Renal cortical epithelial cell (primary cell): Measurements from ENCODE around the gene HIRA. TPM values are rescaled to one million over a fixed set of nuclear protein-coding genes. Genes with fewer than 3 reads are reported as not detected.

Experiments used
- DNase-seq: peaks from one replicate; pipeline ENCODE4 v3.0.0-alpha.2; 2011; ENCODE audit warnings: low read depth
- total RNA-seq: library from RNA; depleted of rRNA; stranded (reverse); fragments of >200 nt; gene quantifications from 2 replicates; pipeline ENCODE4 v1.2.3, GENCODE V29; 2014

The HIRA gene, protein sequence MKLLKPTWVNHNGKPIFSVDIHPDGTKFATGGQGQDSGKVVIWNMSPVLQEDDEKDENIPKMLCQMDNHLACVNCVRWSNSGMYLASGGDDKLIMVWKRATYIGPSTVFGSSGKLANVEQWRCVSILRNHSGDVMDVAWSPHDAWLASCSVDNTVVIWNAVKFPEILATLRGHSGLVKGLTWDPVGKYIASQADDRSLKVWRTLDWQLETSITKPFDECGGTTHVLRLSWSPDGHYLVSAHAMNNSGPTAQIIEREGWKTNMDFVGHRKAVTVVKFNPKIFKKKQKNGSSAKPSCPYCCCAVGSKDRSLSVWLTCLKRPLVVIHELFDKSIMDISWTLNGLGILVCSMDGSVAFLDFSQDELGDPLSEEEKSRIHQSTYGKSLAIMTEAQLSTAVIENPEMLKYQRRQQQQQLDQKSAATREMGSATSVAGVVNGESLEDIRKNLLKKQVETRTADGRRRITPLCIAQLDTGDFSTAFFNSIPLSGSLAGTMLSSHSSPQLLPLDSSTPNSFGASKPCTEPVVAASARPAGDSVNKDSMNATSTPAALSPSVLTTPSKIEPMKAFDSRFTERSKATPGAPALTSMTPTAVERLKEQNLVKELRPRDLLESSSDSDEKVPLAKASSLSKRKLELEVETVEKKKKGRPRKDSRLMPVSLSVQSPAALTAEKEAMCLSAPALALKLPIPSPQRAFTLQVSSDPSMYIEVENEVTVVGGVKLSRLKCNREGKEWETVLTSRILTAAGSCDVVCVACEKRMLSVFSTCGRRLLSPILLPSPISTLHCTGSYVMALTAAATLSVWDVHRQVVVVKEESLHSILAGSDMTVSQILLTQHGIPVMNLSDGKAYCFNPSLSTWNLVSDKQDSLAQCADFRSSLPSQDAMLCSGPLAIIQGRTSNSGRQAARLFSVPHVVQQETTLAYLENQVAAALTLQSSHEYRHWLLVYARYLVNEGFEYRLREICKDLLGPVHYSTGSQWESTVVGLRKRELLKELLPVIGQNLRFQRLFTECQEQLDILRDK
- total RNA-seq = 21.2 and 41.5 TPM in 2 replicates

DNA sequence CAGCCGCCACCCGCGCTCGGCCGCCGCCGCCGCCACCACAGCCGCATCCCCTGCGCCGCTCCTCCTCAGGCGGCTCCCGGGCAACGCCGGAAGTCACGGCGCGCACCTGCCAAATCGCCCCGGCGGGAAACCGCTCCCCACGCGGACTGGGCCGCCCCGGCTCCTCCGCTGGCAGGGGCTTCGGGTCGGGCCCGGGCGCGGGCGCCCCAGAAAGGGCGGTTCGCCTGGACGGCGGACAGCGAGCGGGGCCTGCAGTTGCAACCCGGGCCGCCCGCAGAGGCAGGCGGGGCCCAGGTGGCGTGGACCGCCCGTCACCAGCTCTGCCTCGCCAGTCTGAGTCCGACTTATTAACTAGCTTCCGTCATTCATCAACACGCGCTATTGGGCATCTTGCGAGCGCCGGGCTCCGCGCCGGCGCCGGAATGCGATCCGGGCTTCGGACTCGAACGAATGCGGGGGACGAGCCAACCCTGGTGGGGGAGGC is at the start of gene HIRA:
Gene HIRA (minus strand): TSS at position 85 of the 484 bp plus-strand sequence. CDS start 257 bp downstream, outside the sequence.
- peak; percentile 69 for DNase-seq

DNA sequence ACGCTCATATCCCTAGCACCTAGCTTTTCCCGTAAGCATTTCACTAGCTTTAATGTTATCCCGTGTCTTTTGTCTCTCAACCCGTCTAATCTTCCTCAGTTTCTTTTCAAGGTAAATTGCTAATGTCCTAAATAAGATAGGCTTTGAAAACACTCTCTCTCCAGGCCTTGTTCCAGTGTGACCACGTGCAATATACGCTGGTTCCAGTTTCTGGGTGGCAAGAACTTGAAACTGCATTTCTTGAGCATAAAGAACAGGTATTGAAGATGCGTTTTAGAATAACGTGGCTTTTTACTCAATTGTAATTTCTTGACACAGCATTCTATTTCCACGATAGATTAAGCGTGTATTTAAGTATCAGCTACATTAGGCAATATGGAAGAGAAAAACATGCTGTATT is 49.3 kb upstream of the HIRA start:
- DNase-seq = no peak

DNA sequence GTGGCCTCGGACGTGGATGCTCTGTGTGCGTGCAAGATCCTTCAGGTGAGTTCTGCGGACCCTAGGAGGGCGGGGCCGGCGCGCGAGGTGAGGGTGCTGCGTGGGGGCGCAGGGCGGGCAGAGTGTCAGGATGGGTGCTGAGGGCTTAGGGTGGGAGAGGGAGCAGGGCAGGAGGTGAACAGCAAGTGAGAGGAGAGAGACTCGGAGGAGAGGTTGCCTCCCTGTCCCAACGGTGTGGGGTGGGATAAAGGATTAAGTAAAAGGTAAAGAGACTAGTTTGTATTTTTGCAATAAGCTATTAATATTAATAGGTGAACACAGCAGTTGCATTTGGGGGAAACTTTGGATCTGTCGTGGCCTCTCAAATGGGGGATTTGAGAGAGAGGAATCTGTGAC is 48.6 kb upstream of the HIRA start:
- no peak for DNase-seq

DNA sequence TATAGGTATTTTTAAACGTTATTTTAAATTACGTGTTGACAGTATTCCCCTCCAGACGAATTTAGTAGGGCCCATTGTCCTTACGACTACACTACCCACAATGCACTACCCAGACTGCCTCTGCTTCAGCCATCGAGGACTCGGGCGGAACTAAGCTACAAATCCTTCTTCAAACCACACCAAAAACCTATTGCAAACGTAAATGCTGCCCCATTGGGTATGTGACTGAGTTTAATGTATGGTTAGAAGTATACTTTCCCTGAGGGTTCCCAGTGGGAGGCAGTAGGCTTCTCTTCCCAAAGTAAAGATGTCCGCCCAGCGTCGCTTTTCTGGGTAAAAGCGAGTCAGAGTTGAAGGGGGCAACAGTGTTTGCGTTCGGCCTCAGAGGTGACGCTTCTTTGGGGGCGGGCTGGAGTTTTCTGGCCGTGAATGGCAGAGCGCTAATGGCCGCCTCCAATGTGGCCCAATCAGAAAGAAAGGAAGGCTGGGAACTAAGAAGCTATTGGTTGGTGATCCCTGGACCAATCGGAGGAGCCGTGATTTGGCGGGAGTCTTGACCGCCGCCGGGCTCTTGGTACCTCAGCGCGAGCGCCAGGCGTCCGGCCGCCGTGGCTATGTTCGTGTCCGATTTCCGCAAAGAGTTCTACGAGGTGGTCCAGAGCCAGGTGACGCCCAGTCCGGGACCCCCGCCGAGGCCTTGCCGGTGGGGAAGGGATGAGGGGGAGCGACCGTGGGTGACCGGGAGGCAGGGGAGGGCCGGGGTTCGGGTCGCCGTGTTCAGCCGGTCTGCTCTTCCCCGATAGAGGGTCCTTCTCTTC is 48.0 kb upstream of the HIRA start, which contains the start of gene CDC45:
Gene CDC45 (plus strand): TSS at position 566 of the 818 bp plus-strand sequence. CDS start 49 bp downstream, at position 615.
- DNase-seq = peak; percentile 97

DNA sequence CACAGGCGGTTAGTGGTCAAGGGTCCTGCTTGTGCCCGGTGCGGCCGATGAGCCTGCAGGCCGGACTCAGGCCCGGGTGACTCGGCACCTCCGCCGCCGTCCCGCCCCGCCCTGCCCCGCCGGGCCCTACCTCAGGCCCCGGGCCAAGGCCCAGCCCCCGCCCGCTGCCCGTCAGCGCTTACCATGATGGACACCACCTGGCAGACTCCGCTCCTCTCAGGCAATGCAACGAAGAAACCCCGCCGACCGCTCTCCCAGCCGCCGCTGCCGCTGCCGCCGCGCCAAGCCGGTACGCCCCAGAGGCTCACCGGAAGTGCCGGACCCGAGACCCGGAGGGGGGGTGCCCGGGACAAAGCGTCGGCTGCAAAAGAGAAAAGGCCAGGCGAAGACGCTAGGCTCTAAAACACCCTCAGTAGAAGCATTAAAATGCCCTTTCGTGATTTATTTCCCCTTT is 47.4 kb upstream of the HIRA start, which contains the start of gene UFD1:
Gene UFD1 (minus strand): TSS at position 293 of the 454 bp plus-strand sequence. CDS start 108 bp downstream, at position 185.
- peak; percentile 58 for DNase-seq

GRCh38 chr22:19478045-19478900 is 46.7 kb upstream of the HIRA start:
- DNase-seq = no peak

- peak; percentile 15 for DNase-seq
Measured at GRCh38 chr22:19477321-19478044, 46.0 kb upstream of the HIRA start.

GRCh38 chr22:19476023-19476422 is 44.5 kb upstream of the HIRA start:
- no peak for DNase-seq

DNA sequence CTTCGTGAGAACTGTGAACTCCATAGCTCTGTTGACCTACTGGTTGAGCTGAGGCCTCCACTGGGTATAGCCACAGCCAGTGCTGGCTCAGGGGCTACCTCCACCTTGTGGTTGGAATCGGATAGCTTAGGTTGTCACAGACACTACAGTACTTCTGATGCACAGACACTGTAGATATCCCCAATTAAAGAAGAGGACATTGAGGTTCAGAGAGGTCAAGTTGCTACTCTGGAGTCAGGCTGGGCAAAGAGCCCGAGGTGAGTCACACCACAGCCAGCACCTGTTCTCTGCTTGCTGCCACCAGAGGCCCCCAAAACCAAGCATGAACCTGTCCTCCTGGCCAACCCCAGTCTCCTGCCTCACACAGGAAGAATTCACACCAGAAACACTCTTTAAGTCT is 42.0 kb upstream of the HIRA start:
- DNase-seq = no peak

DNA sequence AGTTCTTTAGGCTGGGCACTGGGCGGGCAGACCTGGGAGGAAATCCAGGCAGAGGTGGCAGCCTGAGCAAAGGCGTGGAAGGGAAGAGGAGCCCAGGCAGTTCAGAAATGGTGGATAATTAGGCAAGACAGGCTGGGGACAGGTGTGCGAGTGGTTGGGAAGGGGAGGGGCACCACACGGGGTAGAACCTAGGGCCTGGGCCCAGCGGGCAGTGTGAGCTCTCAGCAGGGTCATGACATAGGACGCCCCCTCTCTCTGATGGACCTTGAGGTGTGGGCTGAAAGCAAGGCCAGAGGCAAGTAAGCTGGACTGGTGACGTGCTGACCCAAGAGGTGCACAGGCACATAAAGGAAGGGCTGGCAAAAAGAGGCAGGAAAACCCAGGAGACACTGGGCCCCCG is 40.7 kb upstream of the HIRA start:
- DNase-seq = no peak

GRCh38 chr22:19471572-19471971 is 40.0 kb upstream of the HIRA start:
- no peak for DNase-seq

GRCh38 chr22:19470010-19470409 is 38.5 kb upstream of the HIRA start:
- no peak for DNase-seq

GRCh38 chr22:19469421-19469820 is 37.9 kb upstream of the HIRA start:
- DNase-seq = no peak

DNA sequence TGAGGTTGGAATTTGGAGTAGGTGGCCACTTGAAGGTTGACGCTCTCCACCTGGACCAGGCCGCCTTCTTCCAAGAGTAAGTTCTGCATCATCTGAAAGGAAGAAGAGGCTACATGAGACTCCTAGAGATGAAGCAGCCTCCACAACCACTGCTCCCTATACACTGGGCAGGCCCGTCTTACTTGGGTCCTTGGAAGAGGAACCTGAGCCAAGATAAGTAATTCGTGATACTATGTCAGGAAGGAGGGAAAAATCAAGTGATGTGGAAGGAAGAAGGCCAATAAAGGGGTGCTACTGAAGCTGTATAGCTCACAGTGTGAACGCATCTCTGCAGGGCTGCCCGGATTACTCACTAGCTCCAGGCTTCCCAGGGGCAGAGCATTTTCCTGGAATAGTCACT is 36.4 kb upstream of the HIRA start:
- DNase-seq = no peak

GRCh38 chr22:19466848-19467752 is 35.6 kb upstream of the HIRA start:
- DNase-seq = no peak

GRCh38 chr22:19466126-19466716 is 34.7 kb upstream of the HIRA start:
- DNase-seq = no peak

DNA sequence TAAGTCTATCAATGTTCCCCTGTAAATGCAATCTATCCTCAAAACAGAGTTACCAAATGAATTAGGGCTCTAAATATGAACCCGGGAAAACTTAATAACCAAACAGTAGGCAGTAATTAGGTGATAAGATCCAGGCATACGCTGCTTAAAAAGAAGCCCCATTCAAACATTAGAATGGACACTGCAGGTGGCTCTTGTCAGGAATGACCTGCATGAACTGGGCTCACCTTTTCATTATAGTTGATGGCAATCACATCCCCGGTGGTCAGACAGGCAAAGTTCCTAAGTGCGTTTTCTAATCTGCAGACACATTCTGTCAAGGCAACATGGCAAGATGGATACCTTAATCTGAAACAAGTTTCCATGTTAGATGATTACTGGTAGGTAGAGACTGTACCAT is 33.4 kb upstream of the HIRA start:
- DNase-seq = no peak

GRCh38 chr22:19464546-19464945 is 33.0 kb upstream of the HIRA start:
- no peak for DNase-seq
